GM06990 (cell line): ENCODE measurements around the gene MUC13.
A peak's percentile ranks its signal among the peaks of the same experiment; 100 is the strongest.

ENCODE experiments used
- DNase-seq: peaks from one replicate; pipeline ENCODE4 v3.0.0-alpha.2; 2011; ENCODE audit not compliant: insufficient read length; ENCODE audit errors: extremely low read depth
- H3K27me3 ChIP-seq: replicated peaks from 2 replicates; pipeline ENCODE4 v1.6.0; 2011; ENCODE audit warnings: low read length; ENCODE audit not compliant: control insufficient read depth, insufficient read depth
- H3K36me3 ChIP-seq: 2 replicates; pipeline ENCODE4 v1.5.1; 2011; ENCODE audit warnings: low read length; ENCODE audit not compliant: control insufficient read depth, insufficient read depth
- H3K4me3 ChIP-seq: replicated peaks from 2 replicates; pipeline ENCODE4 v1.5.1; 2011; ENCODE audit warnings: low read depth, mild to moderate bottlenecking, control low read depth, low read length
- CTCF ChIP-seq: IDR thresholded peaks from 2 replicates; pipeline ENCODE4 v1.5.1; 2011; ENCODE audit warnings: low read length, control low read depth, mild to moderate bottlenecking, inconsistent platforms; ENCODE audit not compliant: insufficient read depth, poor library complexity, severe bottlenecking

Gene MUC13

GRCh38 chr3:124887177-124887931 lies 47.2 kb downstream of the MUC13 start, which contains the start of gene ITGB5:
Gene ITGB5, minus strand, starts transcription at chr3:124887365. Its CDS starts 365 bp downstream, at chr3:124887000.
- DNase-seq = peak; percentile 42
- Histone ChIP-seq H3K27me3 (no peaks in the 10 kb centered on the region), H3K4me3 (peak within 1 kb of the TSS; percentile 73), H3K36me3 (no peaks in the 10 kb centered on the region)
- no peak for TF ChIP-seq CTCF

- no peak for TF ChIP-seq CTCF
- Histone ChIP-seq H3K4me3 (peak overlapping the region; percentile 73), H3K27me3 (no peaks in the 10 kb centered on the region), H3K36me3 (no peaks in the 10 kb centered on the region)
- peak; percentile 28 for DNase-seq
These were observed 48.1 kb downstream of the MUC13 start for GRCh38 chr3:124886168-124887056.

GRCh38 chr3:124885466-124886167 lies 48.9 kb downstream of the MUC13 start:
- H3K4me3 ChIP-seq = peak overlapping the region; percentile 73; the same call in 1 of the 2 replicates
- no peaks in the 10 kb centered on the region for H3K36me3 ChIP-seq
- TF ChIP-seq CTCF = no peak
- H3K27me3 ChIP-seq = no peaks in the 10 kb centered on the region
- DNase-seq = no peak

GRCh38 chr3:124884474-124885101 lies 50.0 kb downstream of the MUC13 start:
- H3K4me3 ChIP-seq = no peak overlapping the region
- TF ChIP-seq CTCF = no peak

GRCh38 chr3:124883766-124884473 lies 50.6 kb downstream of the MUC13 start:
- DNase-seq = no peak
- no peak for TF ChIP-seq CTCF
- H3K36me3 ChIP-seq = no peaks in the 10 kb centered on the region
- no peaks in the 10 kb centered on the region for H3K27me3 ChIP-seq
- H3K4me3 ChIP-seq = no peak overlapping the region

More at GRCh38 chr3:124884474-124885101, 50.0 kb downstream of the MUC13 start:
- DNase-seq = no peak
- Histone ChIP-seq H3K36me3 (no peaks in the 10 kb centered on the region), H3K27me3 (no peaks in the 10 kb centered on the region)
